Activated naive CD4-positive, alpha-beta T cell treated with anti-CD3 and anti-CD28 coated beads, Interleukin-2, amount 10 ng/mL, durations not matched to agents 5 hours and 36 hours (primary cell): Measurements from ENCODE around the gene MMP15. TPM values are rescaled to one million over a fixed set of nuclear protein-coding genes. Genes with fewer than 3 reads are reported as not detected.

Experiments
- total RNA-seq, 2 experiments: library from RNA; stranded (reverse); gene quantifications; one replicate each; pipeline ENCODE4 v1.2.3, GENCODE V29; 2021

MMP15 gene
- under 1 TPM; 0.63 to 0.99 TPM for total RNA-seq

DNA sequence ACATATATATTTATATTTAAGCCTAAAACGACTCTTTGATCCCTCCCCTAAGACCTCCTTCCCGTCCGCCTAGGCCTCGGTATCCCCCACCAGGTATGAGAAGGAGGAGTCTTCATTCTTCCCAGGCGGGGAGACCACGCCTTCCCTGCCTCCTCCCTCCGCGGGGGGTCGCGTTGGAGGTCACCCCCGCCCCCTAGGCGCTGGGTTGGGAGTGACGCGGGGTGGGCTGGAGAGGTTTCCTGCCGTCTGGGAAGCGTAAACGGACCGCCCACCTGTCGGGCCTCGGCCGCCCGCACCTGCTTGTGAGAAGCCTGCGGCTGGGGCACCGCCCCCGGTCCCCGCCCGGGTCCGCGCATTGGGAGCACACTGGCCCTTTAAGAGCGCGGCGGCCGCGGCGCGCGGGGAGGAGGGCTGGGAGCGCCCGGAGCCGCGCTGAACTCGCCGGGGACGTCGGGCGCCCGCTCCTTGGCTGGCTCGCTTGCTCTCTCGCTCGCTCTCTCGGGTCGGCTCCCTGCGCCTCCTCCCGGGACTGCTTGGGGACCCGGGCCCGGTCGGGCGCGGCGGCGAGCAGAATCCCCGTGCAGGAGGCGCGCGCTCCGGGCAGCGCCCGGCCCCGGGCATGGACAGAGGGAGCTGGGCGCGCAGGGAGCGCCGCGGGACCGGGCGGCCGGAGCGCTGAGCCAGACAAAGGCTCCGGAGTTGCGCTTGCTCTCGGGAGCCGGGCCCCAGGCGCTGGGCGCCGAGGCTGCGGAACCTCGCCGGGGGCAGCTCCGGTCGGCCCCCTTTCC, at the start of gene MMP15:
MMP15 (plus strand) TSS at position 404 of the 788 bp plus-strand sequence. CDS start 597 bp downstream, outside the sequence.

DNA sequence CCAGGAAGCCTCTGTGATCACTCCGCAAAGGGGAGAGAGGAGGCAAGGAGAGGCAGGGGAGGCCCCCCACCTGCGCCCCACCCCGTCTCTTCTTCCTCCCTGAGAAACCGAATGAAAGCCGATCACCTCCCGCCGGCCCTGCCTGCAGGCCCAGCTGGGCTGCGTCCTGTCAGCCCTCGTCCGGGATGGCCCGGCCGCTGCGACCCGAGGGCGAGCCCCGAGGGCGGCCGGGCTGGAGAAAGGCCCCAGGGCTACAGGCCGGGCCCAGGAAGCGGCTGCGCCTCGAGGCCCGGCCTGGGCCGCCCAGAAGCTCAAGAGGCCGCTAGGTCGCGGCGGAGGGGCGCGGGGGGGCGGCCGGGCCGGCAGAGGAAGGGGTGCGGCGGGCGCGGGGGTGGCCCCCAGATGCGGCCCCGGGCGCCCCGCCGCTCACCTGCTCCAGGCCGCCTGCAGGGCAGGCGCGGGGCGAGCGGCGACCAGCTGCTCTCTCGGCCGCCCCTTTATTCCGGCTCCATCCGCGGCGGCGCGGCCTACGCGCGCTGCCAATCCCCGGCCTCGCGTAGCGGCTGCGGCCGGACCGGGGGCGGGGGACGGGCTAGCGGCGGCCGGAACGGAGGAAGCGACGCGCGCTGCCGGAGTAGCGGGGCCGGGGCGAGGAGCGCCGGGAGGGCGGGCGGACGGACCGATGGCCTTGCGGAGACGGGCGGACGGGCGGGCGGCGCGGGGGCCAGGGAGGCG, 25.4 kb upstream of the MMP15 start, which contains the start of gene ZNF319:
ZNF319 (minus strand) TSS at position 702 of the 735 bp plus-strand sequence. CDS start 2,407 bp downstream, outside the sequence.

DNA sequence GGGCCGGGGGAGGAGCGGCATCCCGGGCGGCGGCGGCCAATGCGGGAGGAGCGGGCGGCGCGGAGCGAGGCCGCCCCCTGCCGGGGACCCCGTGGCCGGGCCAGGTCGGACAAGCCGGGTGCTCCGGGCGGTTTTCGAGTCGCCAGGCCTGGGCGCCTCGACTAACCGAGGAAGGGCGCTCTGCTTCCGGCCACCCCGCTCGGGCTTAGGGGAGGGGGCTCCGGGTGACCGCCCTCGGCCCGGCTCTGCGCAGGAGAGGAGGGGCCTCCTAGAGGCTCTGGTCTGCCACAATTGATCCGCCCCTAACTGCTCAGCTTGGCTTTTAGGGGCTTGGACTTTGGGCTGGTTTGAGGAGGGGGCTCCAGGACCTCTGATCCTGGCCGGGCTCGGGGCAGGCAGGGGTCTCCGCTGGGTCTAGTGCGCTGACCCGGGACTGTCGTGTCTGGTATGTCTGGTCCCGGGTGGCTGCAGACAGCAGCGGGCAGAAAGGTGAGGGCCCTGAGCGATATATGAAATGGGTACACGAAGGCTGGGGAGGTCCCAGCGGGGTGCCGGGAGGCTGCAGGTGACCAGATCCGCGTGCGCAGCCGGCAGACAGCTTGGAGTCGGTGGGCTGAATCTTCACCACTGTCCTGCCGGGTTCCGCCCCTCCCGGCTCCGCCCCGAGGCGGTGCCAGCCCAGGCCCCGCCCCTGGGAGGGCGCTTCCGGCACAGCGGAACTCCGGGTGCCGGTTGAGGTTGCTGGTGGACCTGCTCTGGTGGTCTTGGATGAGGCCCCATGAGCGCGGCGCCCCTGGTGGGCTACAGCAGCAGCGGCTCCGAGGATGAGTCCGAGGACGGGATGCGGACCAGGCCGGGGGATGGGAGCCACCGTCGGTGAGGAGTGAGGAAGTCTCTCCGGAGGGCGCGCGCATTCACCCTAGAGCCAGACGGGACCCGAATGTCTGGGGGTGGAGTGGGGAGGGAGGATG, 24.6 kb upstream of the MMP15 start, which contains the start of gene USB1:
USB1 (plus strand) TSS at position 702 of the 971 bp plus-strand sequence; CDS start at position 779, 77 bp downstream.

Other genes with a start within 250 kb of the MMP15 start
- not detected for gene KIFC3, start 223.3 kb upstream of the MMP15 start, total RNA-seq
- not detected for gene CNGB1, start 54.6 kb upstream of the MMP15 start, total RNA-seq
- gene ZNF319, start 25.1 kb upstream of the MMP15 start, total RNA-seq: 10 to 100 TPM; 19.3 to 19.6 TPM
- gene USB1, start 24.3 kb upstream of the MMP15 start, total RNA-seq: 10 to 100 TPM; 44.2 to 48.9 TPM
- gene CFAP20, start 103.6 kb downstream of the MMP15 start, total RNA-seq: 10 to 100 TPM; 34.1 to 40.8 TPM
- gene CSNK2A2, start 172.4 kb downstream of the MMP15 start, total RNA-seq: 10 to 100 TPM; 66.3 to 70.5 TPM